PC-3 (cell line): Measurements from ENCODE around the gene FHAD1. TPM values are rescaled to one million over a fixed set of nuclear protein-coding genes. Genes with fewer than 3 reads are reported as not detected.

Experiments
- ATAC-seq: fragments of 200-7000 bp; cut with Tn5 transposase; 2 replicates; pipeline ENCODE4 v1.9.1; 2020; ENCODE audit warnings: mild to moderate bottlenecking, moderate library complexity
- BruUV-seq: library from RNA; stranded (reverse); fragments of 400-500 nt; replicated peaks from 2 replicates; lab custom pipeline; 2021; lab: Mats Ljungman, UMichigan
- CTCF ChIA-PET: fragments of 300-600 bp; sonication (Branson Sonifier 250); formaldehyde crosslinking; loops from one replicate; lab custom pipeline; 2022; ENCODE audit warnings: antibody characterized with exemption; lab: Charles Lee
- POLR2A ChIA-PET: fragments of 300-600 bp; sonication (Branson Sonifier 250); formaldehyde crosslinking; loops from one replicate; lab custom pipeline; 2022; ENCODE audit warnings: antibody characterized with exemption; ENCODE audit not compliant: unreplicated experiment; lab: Charles Lee
- DNase-seq: peaks from one replicate; pipeline ENCODE4 v3.0.0-alpha.2; 2015
- H2AFZ ChIP-seq: fragments of 300-600 bp; sonication (generic); 2 replicates; pipeline ENCODE4 v1.6.0; 2016; ENCODE audit warnings: antibody characterized with exemption, low read length
- H3F3A ChIP-seq: fragments of 300-600 bp; sonication (generic); one replicate; pipeline ENCODE4 v1.6.0; 2017; ENCODE audit warnings: antibody characterized with exemption, low read length, control low read depth, mild to moderate bottlenecking; ENCODE audit not compliant: unreplicated experiment
- H3K27ac ChIP-seq: fragments of 300-600 bp; sonication (generic); 2 replicates; pipeline ENCODE4 v1.5.1; 2016; ENCODE audit warnings: mild to moderate bottlenecking, low read length
- H3K27me3 ChIP-seq: fragments of 300-600 bp; sonication (generic); 2 replicates; pipeline ENCODE4 v1.6.1; 2016; ENCODE audit warnings: low read length, mixed read lengths
- H3K36me3 ChIP-seq: fragments of 300-600 bp; sonication (generic); 2 replicates; pipeline ENCODE4 v1.6.1; 2016; ENCODE audit warnings: low read depth, mixed run types, low read length, mixed read lengths
- H3K4me1 ChIP-seq: fragments of 300-600 bp; sonication (generic); 2 replicates; pipeline ENCODE4 v1.5.1; 2016; ENCODE audit warnings: low read length; ENCODE audit not compliant: insufficient read depth
- H3K4me2 ChIP-seq: fragments of 300-600 bp; sonication (generic); 2 replicates; pipeline ENCODE4 v1.6.0; 2016; ENCODE audit warnings: low read length
- H3K4me3 ChIP-seq: fragments of 300-600 bp; sonication (generic); 2 replicates; pipeline ENCODE4 v1.5.1; 2016; ENCODE audit warnings: mild to moderate bottlenecking, low read length, mixed read lengths
- H3K79me2 ChIP-seq: fragments of 300-600 bp; sonication (generic); 2 replicates; pipeline ENCODE4 v1.6.1; 2017; ENCODE audit warnings: low read length, mixed read lengths
- H3K9ac ChIP-seq: fragments of 300-600 bp; sonication (generic); 2 replicates; pipeline ENCODE4 v1.6.0; 2016; ENCODE audit warnings: mild to moderate bottlenecking, low read length
- H3K9me2 ChIP-seq: fragments of 300-600 bp; sonication (generic); replicated peaks from 2 replicates; pipeline ENCODE4 v1.6.1; 2016; ENCODE audit warnings: mixed run types, low read length, mixed read lengths
- H3K9me3 ChIP-seq: fragments of 300-600 bp; sonication (generic); 2 replicates; pipeline ENCODE4 v1.6.1; 2016; ENCODE audit warnings: low read length, mixed read lengths
- H4K20me1 ChIP-seq: fragments of 300-600 bp; sonication (generic); 2 replicates; pipeline ENCODE4 v1.6.1; 2016; ENCODE audit warnings: low read length, mixed read lengths
- EZH2 ChIP-seq: fragments of 300-600 bp; sonication (generic); IDR thresholded peaks from one replicate; pipeline ENCODE4 v1.6.1; 2017; ENCODE audit warnings: antibody characterized with exemption, mild to moderate bottlenecking, low read length; ENCODE audit not compliant: unreplicated experiment
- EZH2phosphoT487 ChIP-seq: fragments of 300-600 bp; sonication (generic); IDR thresholded peaks from 2 replicates; pipeline ENCODE4 v1.6.1; 2018; ENCODE audit warnings: mild to moderate bottlenecking, antibody characterized with exemption, low read length, borderline replicate concordance
- intact Hi-C: fragments of 100-400 bp; cut with micrococcal nuclease; formaldehyde crosslinking; loops from 2 replicates; pipeline ENCODE4 v1.9.0; 2023
- total RNA-seq: library from RNA; depleted of rRNA; stranded (reverse); fragments of >200 nt; gene quantifications from 2 replicates; pipeline ENCODE4 v1.2.3, GENCODE V29; 2014
- TF ChIP-seq, protein P1 (sequence below): fragments of 300-600 bp; sonication (generic); conservative IDR thresholded peaks from 2 replicates; pipeline ENCODE4 v1.5.1; 2017; ENCODE audit warnings: antibody characterized with exemption, low read depth, mild to moderate bottlenecking, low read length

FHAD1 gene
- total RNA-seq, 1 experiment from 2014 or later, result 0.95 TPM

DNA sequence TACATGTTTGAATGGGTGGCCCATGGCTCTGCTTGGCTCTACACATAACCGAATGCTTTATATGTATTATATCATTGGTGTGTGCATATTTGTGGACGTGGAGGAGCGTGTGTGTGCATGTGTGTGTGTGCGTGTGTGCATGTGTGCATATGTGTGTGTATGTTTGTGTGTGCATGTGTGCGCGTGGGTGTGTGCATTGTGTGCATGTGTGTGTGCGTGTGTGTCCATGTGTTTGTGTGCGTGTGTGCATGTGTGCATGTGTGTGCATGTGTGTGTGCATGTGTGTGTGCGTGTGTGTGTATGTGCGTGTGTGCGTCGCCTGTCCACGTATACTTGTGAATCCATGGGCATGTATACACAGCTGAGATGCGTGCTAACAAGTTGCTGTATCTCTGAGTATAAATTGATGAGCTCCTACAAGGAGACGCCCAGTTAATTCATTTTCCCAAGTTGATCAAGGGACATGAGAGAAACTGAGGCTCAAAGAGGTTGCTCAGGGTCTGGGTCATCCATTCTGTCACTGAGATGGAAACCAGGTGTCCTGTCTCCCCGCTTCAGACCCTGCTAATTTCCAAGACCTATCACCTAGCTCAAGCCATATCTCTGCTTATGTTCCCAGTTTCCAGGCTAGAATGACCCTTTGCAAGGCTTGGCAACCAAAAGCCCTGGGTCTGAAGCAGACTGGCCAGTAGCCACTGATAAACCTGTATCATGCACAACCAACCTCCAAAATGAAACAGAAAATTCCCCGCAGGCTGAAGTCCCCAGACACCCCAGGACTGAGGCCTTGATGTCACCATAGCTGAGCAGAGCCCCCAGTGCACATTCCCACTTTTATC lies 188.4 kb downstream of the FHAD1 start:
- no peak overlapping the region for H3K9ac ChIP-seq
- no peak overlapping the region for H2AFZ ChIP-seq
- H3K36me3 ChIP-seq, result peaks cover 3% of the 10 kb centered on the region; the same call in 1 of the 2 replicates
- ATAC-seq (no peak), DNase-seq (no peak)
- BruUV-seq, result no TSS peak
- H3K4me3 ChIP-seq, result no peak overlapping the region
- TF ChIP-seq EZH2 (no peak), EZH2phosphoT487 (no peak)
- TF ChIP-seq, protein P1, sequence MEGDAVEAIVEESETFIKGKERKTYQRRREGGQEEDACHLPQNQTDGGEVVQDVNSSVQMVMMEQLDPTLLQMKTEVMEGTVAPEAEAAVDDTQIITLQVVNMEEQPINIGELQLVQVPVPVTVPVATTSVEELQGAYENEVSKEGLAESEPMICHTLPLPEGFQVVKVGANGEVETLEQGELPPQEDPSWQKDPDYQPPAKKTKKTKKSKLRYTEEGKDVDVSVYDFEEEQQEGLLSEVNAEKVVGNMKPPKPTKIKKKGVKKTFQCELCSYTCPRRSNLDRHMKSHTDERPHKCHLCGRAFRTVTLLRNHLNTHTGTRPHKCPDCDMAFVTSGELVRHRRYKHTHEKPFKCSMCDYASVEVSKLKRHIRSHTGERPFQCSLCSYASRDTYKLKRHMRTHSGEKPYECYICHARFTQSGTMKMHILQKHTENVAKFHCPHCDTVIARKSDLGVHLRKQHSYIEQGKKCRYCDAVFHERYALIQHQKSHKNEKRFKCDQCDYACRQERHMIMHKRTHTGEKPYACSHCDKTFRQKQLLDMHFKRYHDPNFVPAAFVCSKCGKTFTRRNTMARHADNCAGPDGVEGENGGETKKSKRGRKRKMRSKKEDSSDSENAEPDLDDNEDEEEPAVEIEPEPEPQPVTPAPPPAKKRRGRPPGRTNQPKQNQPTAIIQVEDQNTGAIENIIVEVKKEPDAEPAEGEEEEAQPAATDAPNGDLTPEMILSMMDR, result no peak
- no peaks in the 10 kb centered on the region for H3K79me2 ChIP-seq
- H3K4me1 ChIP-seq, result peaks cover 10% of the 10 kb centered on the region
- no peaks in the 10 kb centered on the region for H3K9me3 ChIP-seq
- no peak overlapping the region for H3K27ac ChIP-seq
- no peaks in the 10 kb centered on the region for H3F3A ChIP-seq
- H3K27me3 ChIP-seq, result no peaks in the 10 kb centered on the region
- H3K9me2 ChIP-seq, result no peaks in the 10 kb centered on the region
- CTCF ChIA-PET, result interaction anchor here (0.7 kb wide), 1 partner anchor 175 kb away, joined by 3 read pairs; no protein-coding TSS in a partner anchor
- H3K4me2 ChIP-seq, result no peak overlapping the region
- H4K20me1 ChIP-seq, result no peaks in the 10 kb centered on the region
- POLR2A ChIA-PET, result no interaction called here
- intact Hi-C loops, result no loop called here

DNA sequence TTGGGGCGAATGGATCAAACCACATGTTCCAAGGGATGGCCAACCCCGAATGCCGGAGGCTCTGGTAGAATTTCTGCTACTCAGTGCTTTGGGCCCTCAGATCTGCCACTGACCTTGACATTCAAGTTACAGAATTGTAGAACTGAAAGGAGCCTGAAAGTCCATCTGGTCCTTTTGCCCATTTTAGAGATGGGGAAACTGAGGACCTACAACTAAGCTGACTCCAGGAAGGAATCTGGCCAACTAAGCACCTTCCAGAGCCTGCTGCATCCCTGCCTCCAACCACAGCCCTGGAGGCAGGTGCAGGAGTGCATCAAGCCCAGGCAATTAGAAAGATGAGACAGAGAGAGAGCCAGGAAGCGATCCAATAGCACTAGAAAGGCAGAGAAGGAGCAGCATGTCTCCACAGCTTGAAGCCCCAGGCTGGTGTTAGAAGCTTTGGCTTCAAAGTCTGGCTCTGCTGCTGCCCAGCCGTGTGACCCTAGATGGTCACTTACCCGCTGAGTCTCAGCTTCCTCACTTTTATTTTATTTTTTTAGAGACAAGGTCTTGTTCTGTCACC lies 189.9 kb downstream of the FHAD1 start:
- TF ChIP-seq, protein P1, result no peak
- TF ChIP-seq EZH2 (no peak), EZH2phosphoT487 (no peak)
- H3K27me3 ChIP-seq, result no peaks in the 10 kb centered on the region
- intact Hi-C loops, result no loop called here
- H4K20me1 ChIP-seq, result no peaks in the 10 kb centered on the region
- no peaks in the 10 kb centered on the region for H3K9me2 ChIP-seq
- no peaks in the 10 kb centered on the region for H3F3A ChIP-seq
- H3K9ac ChIP-seq, result no peak overlapping the region
- ChIA-PET POLR2A (no interaction called here), CTCF (no interaction called here)
- H3K4me3 ChIP-seq, result no peak overlapping the region
- DNase-seq (no peak), ATAC-seq (no peak)
- no peaks in the 10 kb centered on the region for H3K36me3 ChIP-seq
- peaks cover 9% of the 10 kb centered on the region for H3K4me1 ChIP-seq
- no peaks in the 10 kb centered on the region for H3K9me3 ChIP-seq
- H3K4me2 ChIP-seq, result no peak overlapping the region
- H3K27ac ChIP-seq, result no peak overlapping the region
- no TSS peak for BruUV-seq
- no peaks in the 10 kb centered on the region for H3K79me2 ChIP-seq
- no peak overlapping the region for H2AFZ ChIP-seq

GRCh38 chr1:15439325-15439724 lies 192.3 kb downstream of the FHAD1 start:
- H3K27ac ChIP-seq, result no peak overlapping the region
- ChIA-PET CTCF (no interaction called here), POLR2A (no interaction called here)
- no peak overlapping the region for H3K9ac ChIP-seq
- no peaks in the 10 kb centered on the region for H3F3A ChIP-seq
- ATAC-seq, result no peak
- no peaks in the 10 kb centered on the region for H3K4me1 ChIP-seq
- no peaks in the 10 kb centered on the region for H3K9me3 ChIP-seq
- H3K79me2 ChIP-seq, result no peaks in the 10 kb centered on the region
- intact Hi-C loops, result no loop called here
- no peaks in the 10 kb centered on the region for H4K20me1 ChIP-seq
- no peaks in the 10 kb centered on the region for H3K36me3 ChIP-seq
- BruUV-seq, result no TSS peak
- no peak overlapping the region for H3K4me3 ChIP-seq
- no peak for TF ChIP-seq EZH2phosphoT487
- no peak for TF ChIP-seq EZH2
- TF ChIP-seq, protein P1, result no peak
- H3K4me2 ChIP-seq, result no peak overlapping the region
- no peaks in the 10 kb centered on the region for H3K9me2 ChIP-seq
- no peak for DNase-seq
- H2AFZ ChIP-seq, result no peak overlapping the region
- H3K27me3 ChIP-seq, result no peaks in the 10 kb centered on the region
